ENCODE results near the gene MIOX.

The MIOX gene

DNA sequence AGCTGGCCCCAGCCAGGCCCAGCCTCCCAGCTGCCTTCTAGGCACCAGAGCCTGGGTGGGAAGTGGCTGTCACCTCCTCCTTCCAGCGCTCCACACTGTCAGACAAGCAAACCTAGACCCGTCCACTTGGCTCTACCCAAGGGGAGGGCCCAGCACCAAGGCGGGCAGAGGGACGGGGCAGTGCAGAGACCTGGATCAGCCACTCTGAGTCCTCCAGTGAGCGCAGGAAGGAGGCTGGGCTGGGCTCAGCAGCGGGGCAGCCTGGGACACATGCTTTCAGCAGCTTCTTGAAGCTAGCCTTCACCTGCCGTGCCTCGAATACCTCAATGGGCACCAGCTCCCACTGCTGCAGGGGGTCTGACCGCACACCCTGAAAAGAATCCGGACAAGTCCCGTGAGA is 30.6 kb upstream of the MIOX start:
- no peak for DNase-seq

DNA sequence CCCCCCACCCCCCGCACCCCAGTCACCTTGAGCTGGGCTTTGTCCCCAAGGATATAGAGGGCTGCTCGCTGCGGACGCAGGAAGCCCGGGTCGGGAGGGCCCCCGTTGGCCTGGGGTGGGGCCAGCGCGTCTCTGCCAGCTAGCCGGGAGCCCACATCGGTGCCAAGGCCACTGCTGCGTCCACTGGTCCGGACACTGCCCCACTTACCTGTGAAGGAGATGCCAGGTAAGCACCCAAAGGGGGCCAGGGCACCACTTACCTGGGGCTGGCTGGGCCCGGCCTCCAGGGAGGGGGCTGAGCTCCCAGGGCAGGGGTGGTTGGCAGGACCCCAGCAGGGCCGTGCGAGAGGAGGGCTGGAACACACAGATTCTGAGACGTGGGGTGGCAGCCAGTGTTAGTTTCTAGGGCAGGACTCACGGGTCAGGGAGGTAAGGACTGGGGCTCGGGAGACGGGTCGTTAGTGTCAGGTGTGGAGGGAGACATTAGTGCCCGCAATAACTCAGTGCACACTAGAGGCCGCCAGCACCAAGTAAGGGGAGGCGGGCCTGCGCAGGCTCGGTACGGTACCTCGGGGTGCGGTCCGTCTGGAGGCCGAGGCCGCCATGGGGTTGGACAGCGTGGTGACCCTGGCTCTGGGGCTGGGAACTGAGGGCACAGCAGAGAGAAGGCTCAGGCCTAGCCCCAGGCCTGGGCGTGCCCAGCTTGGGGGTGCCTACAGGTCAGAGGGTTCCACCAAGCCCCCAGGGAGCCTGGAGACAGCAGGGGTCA is 30.0 kb upstream of the MIOX start:
- DNase-seq, result no peak

DNA sequence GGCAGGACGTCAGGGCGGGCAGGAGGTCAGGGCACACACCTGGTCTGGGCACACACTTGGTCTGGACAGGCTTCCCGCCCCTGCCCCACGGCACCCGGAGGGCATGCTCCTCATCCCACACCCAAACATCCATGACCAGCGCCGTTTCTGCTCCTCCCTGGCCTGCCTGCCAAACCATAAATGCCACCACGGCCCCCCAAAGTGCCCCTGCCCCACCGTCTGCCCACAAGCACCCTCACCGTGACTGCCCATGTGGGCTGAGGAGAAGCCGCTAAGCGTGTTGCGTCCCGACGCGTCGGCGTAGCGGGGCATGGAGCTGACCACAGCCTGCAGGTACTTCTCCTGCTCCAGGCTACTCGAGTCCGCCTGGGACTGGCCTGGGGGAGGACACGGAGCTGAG is 27.6 kb upstream of the MIOX start:
- DNase-seq, result no peak

- no peak for DNase-seq
These were observed 27.0 kb upstream of the MIOX start for GRCh38 chr22:50459496-50460140.

DNA sequence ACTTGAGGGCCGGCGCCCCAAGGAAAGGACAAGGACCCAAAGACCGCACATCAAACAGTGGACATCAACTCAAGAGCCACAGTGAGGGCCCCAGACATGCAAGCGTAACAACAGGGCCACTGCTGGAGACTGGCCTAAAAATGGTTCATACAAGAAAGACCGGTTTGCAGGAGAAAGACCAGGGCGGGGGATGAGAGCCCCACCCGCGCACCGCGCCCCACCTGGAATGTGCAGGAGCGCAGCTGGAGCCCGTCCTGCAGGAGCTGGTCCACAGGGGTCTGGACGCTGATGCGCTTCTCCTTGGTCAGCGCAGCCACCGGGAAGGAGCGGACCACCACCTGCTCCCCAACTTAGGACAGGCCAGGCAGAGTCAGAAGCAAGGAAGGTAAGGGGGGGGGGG is 25.7 kb upstream of the MIOX start:
- DNase-seq, result no peak

GRCh38 chr22:50461536-50461935 is 25.1 kb upstream of the MIOX start:
- DNase-seq, result no peak

- DNase-seq, result no peak
These were observed 24.6 kb upstream of the MIOX start for GRCh38 chr22:50461979-50462540.

DNA sequence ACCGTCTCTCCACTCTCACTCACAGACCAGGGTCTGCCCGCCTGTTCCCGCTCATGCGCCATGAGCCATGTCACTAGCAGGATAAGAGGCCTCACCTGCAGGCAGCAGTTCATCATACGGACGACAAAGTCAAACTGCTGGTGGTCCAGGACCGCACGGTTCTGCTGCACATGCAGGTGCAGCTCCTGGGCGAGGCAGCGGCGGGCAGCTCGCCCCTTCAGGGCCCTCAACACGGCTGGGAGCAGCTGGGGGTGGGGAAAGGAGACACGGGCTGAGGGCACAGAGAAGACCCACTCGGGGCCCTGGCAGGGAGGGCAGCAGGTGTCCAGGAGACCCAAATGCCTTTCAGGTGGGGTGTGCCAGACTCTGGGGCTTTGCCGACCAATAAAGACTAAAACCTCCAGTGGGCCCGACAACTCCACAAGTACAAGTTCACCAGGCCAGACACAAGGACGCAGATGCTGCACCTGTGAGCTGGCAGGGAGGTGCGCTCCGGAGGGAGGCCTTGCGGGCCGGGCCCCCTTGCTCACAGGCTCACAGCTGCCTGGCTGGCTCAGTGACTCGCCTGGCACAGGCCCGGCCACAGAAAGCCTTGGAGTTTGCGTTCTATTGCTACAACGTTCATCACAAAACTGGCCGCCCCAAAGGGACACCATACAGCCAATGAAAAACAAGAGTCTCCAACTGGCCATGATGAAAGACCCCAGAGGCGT is 23.3 kb upstream of the MIOX start:
- no peak for DNase-seq

- DNase-seq, result no peak
These were observed 22.2 kb upstream of the MIOX start for GRCh38 chr22:50464451-50464850.

DNA sequence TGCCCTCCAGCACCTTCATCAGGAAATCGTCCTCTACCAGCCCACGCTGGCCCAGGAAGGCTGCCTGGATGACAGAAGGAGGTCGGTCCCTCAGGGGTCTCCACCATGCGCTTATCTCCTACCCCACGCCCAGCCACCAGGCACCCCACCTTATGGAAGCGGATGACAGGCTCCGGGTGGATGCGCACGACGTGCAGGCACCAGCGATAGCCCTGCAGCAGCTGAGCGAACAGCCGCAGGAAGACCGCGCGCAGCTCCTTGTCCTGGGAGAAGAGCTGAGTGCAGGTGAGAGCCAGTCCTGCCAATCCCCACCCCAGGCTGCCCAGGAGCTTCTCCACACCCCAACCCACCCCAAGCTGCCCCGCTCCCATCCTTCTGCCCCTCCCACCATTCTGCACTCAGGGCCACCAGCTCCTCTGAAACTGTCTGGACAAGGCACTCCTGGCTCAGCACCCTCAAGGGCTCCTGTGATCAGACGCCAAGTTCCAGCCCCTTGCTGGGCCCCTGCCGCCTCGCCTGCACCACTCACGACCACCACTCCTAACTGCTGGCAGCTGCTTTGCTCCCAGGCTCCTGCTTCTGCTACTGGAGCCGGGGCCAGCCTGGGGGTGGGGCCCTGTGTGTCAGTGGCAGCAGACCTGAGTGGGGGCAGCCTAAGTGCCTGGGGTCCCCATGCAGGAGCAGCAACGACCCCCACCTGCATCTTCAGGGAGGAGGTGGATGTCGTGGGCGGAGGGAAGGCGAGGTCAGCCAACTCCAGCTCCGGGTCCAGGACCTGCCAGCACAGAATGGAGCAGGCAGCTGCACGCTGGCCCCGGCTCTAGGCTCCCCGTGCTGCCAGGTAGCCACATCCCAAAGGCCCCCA is 21.4 kb upstream of the MIOX start:
- no peak for DNase-seq

- DNase-seq, result no peak
These were observed 19.3 kb upstream of the MIOX start for GRCh38 chr22:50467341-50467740.

GRCh38 chr22:50467773-50468440 is 18.8 kb upstream of the MIOX start:
- no peak for DNase-seq

DNA sequence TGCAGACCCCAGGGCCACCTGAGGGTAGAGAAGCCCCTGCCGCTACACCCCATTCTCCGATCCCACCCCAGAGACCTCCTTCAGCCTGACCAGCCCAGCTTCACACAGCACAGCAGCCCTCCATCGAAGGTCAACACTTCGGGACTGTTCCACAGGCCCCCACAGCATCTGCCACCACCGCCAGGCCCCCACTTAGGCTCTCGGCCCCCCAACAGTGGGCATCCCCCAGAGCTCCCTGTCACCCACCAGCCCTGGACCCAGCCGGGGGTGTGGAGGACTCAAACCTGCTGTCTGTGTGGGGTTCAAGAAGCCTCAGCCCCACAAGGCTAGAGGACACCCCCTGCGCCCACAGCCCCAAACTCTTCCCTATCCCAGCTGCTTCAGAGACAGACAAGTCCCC is 18.0 kb upstream of the MIOX start:
- no peak for DNase-seq

- DNase-seq, result peak; percentile 99
These were observed 17.0 kb upstream of the MIOX start for GRCh38 chr22:50469377-50470305.

DNA sequence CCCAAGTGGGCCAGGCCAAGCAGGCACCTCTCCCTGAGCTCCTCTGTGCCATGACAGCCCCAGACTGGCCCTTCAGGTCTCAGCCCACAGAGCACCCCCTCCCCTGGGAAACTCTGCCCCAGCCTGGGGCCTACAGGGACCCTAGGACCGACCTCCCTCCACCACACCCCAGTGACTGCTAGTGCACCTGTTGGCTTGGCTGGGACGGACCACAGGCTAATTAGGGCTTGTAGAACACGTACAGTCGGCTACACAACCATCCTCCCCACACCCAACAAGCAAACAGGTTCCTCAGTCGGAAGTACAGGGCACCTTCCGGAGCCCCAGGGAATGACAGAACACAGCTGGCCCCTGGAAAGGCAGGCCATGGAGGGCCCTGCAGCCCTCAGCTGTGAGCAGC is 16.2 kb upstream of the MIOX start:
- no peak for DNase-seq

GRCh38 chr22:50471197-50471847 is 15.3 kb upstream of the MIOX start:
- no peak for DNase-seq

- no peak for DNase-seq
These were observed 14.7 kb upstream of the MIOX start for GRCh38 chr22:50471962-50472361.

DNA sequence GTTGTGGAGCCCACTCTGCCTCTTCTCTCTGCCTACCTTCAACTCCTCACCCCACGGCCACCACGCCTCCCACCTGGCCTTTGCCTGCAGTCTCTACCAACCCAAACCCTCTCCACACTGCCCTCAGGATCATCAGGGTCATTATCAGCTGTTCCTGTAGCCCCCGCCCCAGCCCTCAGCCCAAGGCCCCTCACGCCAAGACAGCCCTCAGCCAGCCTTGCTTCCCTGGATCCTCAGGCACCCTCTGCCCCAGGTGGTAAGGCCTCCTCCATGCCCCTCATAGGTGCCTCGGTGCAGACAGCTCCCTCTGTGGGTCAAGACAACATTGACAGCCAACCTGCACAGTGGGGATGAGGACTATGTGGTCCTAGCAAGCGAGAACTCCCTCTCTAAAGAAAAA is 13.6 kb upstream of the MIOX start:
- peak; percentile 71 for DNase-seq

- peak; percentile 48 for DNase-seq
These were observed 12.6 kb upstream of the MIOX start for GRCh38 chr22:50473855-50474671.
